ENCODE data around the gene SLC39A10. TPM values are rescaled to one million over a fixed set of nuclear protein-coding genes. Genes with fewer than 3 reads are reported as not detected.

SLC39A10 gene
- total RNA-seq, 6 donors from 2014 or later, result 4.3 to 29.0 (median 13.9) TPM

- H3K9me3 ChIP-seq, result no peaks in the 10 kb centered on the region
- H3K27ac ChIP-seq, result no peak overlapping the region
- no peak for TF ChIP-seq EP300 (IDR thresholded peaks at IDR 0.05)
- TF ChIP-seq CTCF (IDR thresholded peaks at IDR 0.05), result no peak
- no peak for TF ChIP-seq POLR2A (IDR thresholded peaks at IDR 0.05)
- no peak for TF ChIP-seq POLR2AphosphoS5 (IDR thresholded peaks at IDR 0.05)
- H3K4me3 ChIP-seq, result no peak overlapping the region
- DNase-seq (no peak), ATAC-seq (ENCODE audit: low FRiP score in 2 of 2) (no peak)
- peaks cover 0 to 34% (median 12%) of the 10 kb centered on the region in 4 donors for H3K36me3 ChIP-seq
- no peaks in the 10 kb centered on the region for H3K27me3 ChIP-seq
- H3K4me1 ChIP-seq, result no peaks in the 10 kb centered on the region
These were observed 54.5 kb downstream of the SLC39A10 start for GRCh38 chr2:195711478-195711877.

GRCh38 chr2:195716466-195716865 is 59.4 kb downstream of the SLC39A10 start:
- Histone ChIP-seq H3K27ac (no peak overlapping the region), H3K9me3 (no peaks in the 10 kb centered on the region), H3K36me3 (peaks cover 0 to 44% (median 10%) of the 10 kb centered on the region in 4 donors), H3K4me3 (no peak overlapping the region), H3K27me3 (no peaks in the 10 kb centered on the region), H3K4me1 (no peaks in the 10 kb centered on the region)
- no peak for DNase-seq
- WGBS, 2 donors, result 98 to 99% methylated on average over 4 of the region's 4 CpGs
- ATAC-seq (ENCODE audit: low FRiP score in 2 of 2), result no peak
- TF ChIP-seq CTCF (IDR thresholded peaks at IDR 0.05) (no peak), EP300 (IDR thresholded peaks at IDR 0.05) (no peak), POLR2AphosphoS5 (IDR thresholded peaks at IDR 0.05) (no peak), POLR2A (IDR thresholded peaks at IDR 0.05) (no peak)

GRCh38 chr2:195721042-195721441 is 64.0 kb downstream of the SLC39A10 start:
- Histone ChIP-seq H3K4me3 (no peak overlapping the region), H3K9me3 (no peaks in the 10 kb centered on the region), H3K27ac (no peak overlapping the region), H3K27me3 (no peaks in the 10 kb centered on the region), H3K36me3 (peaks cover 0 to 25% (median 0%) of the 10 kb centered on the region in 4 donors), H3K4me1 (no peaks in the 10 kb centered on the region)
- DNase-seq (no peak), ATAC-seq (ENCODE audit: low FRiP score in 2 of 2) (no peak)
- TF ChIP-seq POLR2A (IDR thresholded peaks at IDR 0.05) (no peak), EP300 (IDR thresholded peaks at IDR 0.05) (no peak), CTCF (IDR thresholded peaks at IDR 0.05) (no peak)
- 95 to 100% methylated on average over 2 of the region's 2 CpGs for WGBS, 2 donors

- ATAC-seq (ENCODE audit: low FRiP score in 2 of 2), result no peak
These were observed 65.0 kb downstream of the SLC39A10 start for GRCh38 chr2:195722075-195722474.

GRCh38 chr2:195727106-195727505 is 70.1 kb downstream of the SLC39A10 start:
- Histone ChIP-seq H3K27me3 (no peaks in the 10 kb centered on the region), H3K9me3 (no peaks in the 10 kb centered on the region), H3K27ac (no peak overlapping the region), H3K4me1 (no peaks in the 10 kb centered on the region), H3K4me3 (no peak overlapping the region), H3K36me3 (peaks cover 0 to 15% (median 0%) of the 10 kb centered on the region in 4 donors)
- DNase-seq, result no peak
- TF ChIP-seq CTCF (IDR thresholded peaks at IDR 0.05) (no peak), POLR2AphosphoS5 (IDR thresholded peaks at IDR 0.05) (no peak), EP300 (IDR thresholded peaks at IDR 0.05) (no peak), POLR2A (IDR thresholded peaks at IDR 0.05) (no peak)
- 98 to 100% methylated on average over 4 of the region's 4 CpGs for WGBS, 2 donors
- ATAC-seq (ENCODE audit: low FRiP score in 2 of 2), result no peak

More at GRCh38 chr2:195722075-195722474, 65.0 kb downstream of the SLC39A10 start:
- Histone ChIP-seq H3K9me3 (no peaks in the 10 kb centered on the region), H3K4me3 (no peak overlapping the region), H3K36me3 (peaks cover 0 to 16% (median 0%) of the 10 kb centered on the region in 4 donors), H3K4me1 (no peaks in the 10 kb centered on the region), H3K27ac (no peak overlapping the region), H3K27me3 (no peaks in the 10 kb centered on the region)
- no peak for DNase-seq
- WGBS, 2 donors, result 88 to 100% methylated on average over 1 of the region's 1 CpG
- no peak for TF ChIP-seq POLR2A (IDR thresholded peaks at IDR 0.05)
